Endothelial cell of umbilical vein (primary cell): Measurements from ENCODE around the gene OR4D5. TPM values are rescaled to one million over a fixed set of nuclear protein-coding genes. Genes with fewer than 3 reads are reported as not detected.

Experiments used
- BruUV-seq: library from RNA; stranded (reverse); fragments of 400-500 nt; replicated peaks from 2 replicates; lab custom pipeline; 2021; lab: Mats Ljungman, UMichigan
- CTCF ChIA-PET: fragments of 300-600, 350-600 bp; sonication (Branson Sonifier 250); formaldehyde crosslinking; loops from one replicate; lab custom pipeline; 2021; ENCODE audit warnings: antibody characterized with exemption, inconsistent platforms; lab: Charles Lee
- POLR2A ChIA-PET: fragments of 300-600, 350-600 bp; sonication (Branson Sonifier 250); formaldehyde crosslinking; loops from one replicate; lab custom pipeline; 2021; ENCODE audit warnings: antibody characterized with exemption, inconsistent platforms; lab: Charles Lee
- DNase-seq: peaks from one replicate; pipeline ENCODE4 v3.0.0-alpha.2; 2011; ENCODE audit warnings: low read depth, low spot score
- FAIRE-seq: peaks from 2 replicates; lab custom pipeline; 2011; peaks lifted over from hg19 to GRCh38; lab: Jason Lieb, UNC
- H2AFZ ChIP-seq: 2 replicates; pipeline ENCODE4 v1.6.0; 2012; ENCODE audit warnings: low read depth, low read length, control low read depth, inconsistent platforms
- H3K27ac ChIP-seq: 2 replicates; pipeline ENCODE4 v1.5.1; 2011; ENCODE audit warnings: low read depth, mild to moderate bottlenecking, control low read depth, low read length, moderate library complexity; ENCODE audit not compliant: insufficient read depth
- H3K27me3 ChIP-seq, 2 experiments: 2 replicates each; pipeline versions ENCODE4 v1.6.0 to v1.6.1; 2011; ENCODE audit warnings: low read length in 2 of 2, mixed read lengths in 1 of 2; ENCODE audit not compliant: control insufficient read depth in 2 of 2, insufficient read depth in 2 of 2
- H3K36me3 ChIP-seq, 2 experiments: 2 replicates in 1 of 2; 3 replicates in 1 of 2; pipeline ENCODE4 v1.5.1; 2011; ENCODE audit warnings: low read length in 2 of 2, mild to moderate bottlenecking in 1 of 2, moderate library complexity in 1 of 2; ENCODE audit not compliant: control insufficient read depth in 2 of 2, insufficient read depth in 2 of 2; ENCODE audit errors: extremely low read depth in 1 of 2
- H3K4me1 ChIP-seq: 3 replicates; pipeline ENCODE4 v1.5.1; 2011; ENCODE audit warnings: mild to moderate bottlenecking, low read length; ENCODE audit not compliant: control insufficient read depth, insufficient read depth; ENCODE audit errors: extremely low read depth
- H3K4me2 ChIP-seq: 2 replicates; pipeline ENCODE4 v1.6.1; 2011; ENCODE audit warnings: low read length, control low read depth, mixed read lengths; ENCODE audit not compliant: insufficient read depth
- H3K4me3 ChIP-seq, 3 experiments: fragments of 200-600 bp in 1 of 3; sonication (generic), shearing (Covaris generic) in 1 of 3; replicated peaks in 1 of 3; 2 replicates each; pipeline ENCODE4 v1.5.1; 2011 to 2016; ENCODE audit warnings: control low read depth in 3 of 3, low read length in 3 of 3, mild to moderate bottlenecking in 2 of 3, inconsistent platforms in 1 of 3, low read depth in 1 of 3, moderate library complexity in 1 of 3; ENCODE audit not compliant: insufficient read depth in 1 of 3
- H3K79me2 ChIP-seq: 2 replicates; pipeline ENCODE4 v1.6.0; 2012; ENCODE audit warnings: low read length, inconsistent platforms; ENCODE audit not compliant: control insufficient read depth, insufficient read depth
- H3K9ac ChIP-seq: replicated peaks from 2 replicates; pipeline ENCODE3; 2011; ENCODE audit warnings: low read length, control low read depth; ENCODE audit not compliant: insufficient read depth; ENCODE audit errors: extremely low read depth
- H3K9me1 ChIP-seq: replicated peaks from 3 replicates; pipeline ENCODE4 v1.6.0; 2011; ENCODE audit warnings: mild to moderate bottlenecking, low read length; ENCODE audit not compliant: control insufficient read depth, insufficient read depth; ENCODE audit errors: extremely low read depth
- H3K9me3 ChIP-seq: replicated peaks from 2 replicates; pipeline ENCODE4 v1.5.1; 2012; ENCODE audit warnings: low read length, inconsistent platforms; ENCODE audit not compliant: control insufficient read depth, insufficient read depth
- H4K20me1 ChIP-seq: replicated peaks from 2 replicates; pipeline ENCODE3; 2011; ENCODE audit warnings: mild to moderate bottlenecking, low read length; ENCODE audit not compliant: control insufficient read depth, insufficient read depth; ENCODE audit errors: extremely low read depth
- EZH2 ChIP-seq: IDR thresholded peaks from 2 replicates; pipeline ENCODE4 v1.6.1; 2012; ENCODE audit warnings: borderline replicate concordance, low read depth, mild to moderate bottlenecking, moderate library complexity, low read length, inconsistent platforms; ENCODE audit not compliant: severe bottlenecking
- FOS ChIP-seq: IDR thresholded peaks from 2 replicates; pipeline ENCODE4 v1.6.1; 2011; ENCODE audit warnings: mild to moderate bottlenecking, low read length, moderate library complexity, borderline replicate concordance; ENCODE audit not compliant: insufficient read depth
- GATA2 ChIP-seq: IDR thresholded peaks from 2 replicates; pipeline ENCODE4 v1.7.0; 2011; ENCODE audit warnings: low read depth, mild to moderate bottlenecking, moderate library complexity, mixed read lengths, low read length; ENCODE audit not compliant: insufficient read length, insufficient read depth
- JUN ChIP-seq: IDR thresholded peaks from 2 replicates; pipeline ENCODE4 v1.6.1; 2011; ENCODE audit warnings: borderline replicate concordance, low read depth; ENCODE audit not compliant: insufficient read length, insufficient read depth
- MAX ChIP-seq: IDR thresholded peaks from 2 replicates; pipeline ENCODE4 v1.6.1; 2011; ENCODE audit not compliant: insufficient read depth, insufficient read length
- MYC ChIP-seq: IDR thresholded peaks from one replicate; pipeline ENCODE4 v1.6.1; 2011; ENCODE audit warnings: mild to moderate bottlenecking, low read depth, low read length
- POLR2A ChIP-seq: IDR thresholded peaks from 2 replicates; pipeline ENCODE4 v1.6.1; 2012; ENCODE audit warnings: low read depth, mild to moderate bottlenecking, control low read depth, low read length
- POLR2AphosphoS5 ChIP-seq: IDR thresholded peaks from 2 replicates; pipeline ENCODE4 v1.6.1; 2012; ENCODE audit warnings: low read depth, mild to moderate bottlenecking, control low read depth, low read length, moderate library complexity; ENCODE audit not compliant: insufficient read depth
- dilution Hi-C: fragments of 300-500 bp; cut with MboI; formaldehyde crosslinking; loops from one replicate; pipeline ENCODE4 v1.15.0; 2019; ENCODE audit warnings: low sequenced_read_pairs; ENCODE audit not compliant: extremely low pct_ligation_motif_present
- intact Hi-C: fragments of 100-400 bp; cut with micrococcal nuclease; formaldehyde crosslinking; loops from one replicate; pipeline ENCODE4 v1.10.0; 2022
- polyA plus RNA-seq, 4 experiments: library from polyadenylated mRNA; depleted of rRNA in 3 of 4; stranded (reverse) in 3 of 4; unstranded in 1 of 4; fragments of >200 nt; gene quantifications; 2 replicates each; pipeline versions ENCODE4 v1.2.1 to v1.2.3, GENCODE V29; 2011 to 2012; ENCODE audit warnings: missing spikeins in 1 of 4
- total RNA-seq: library from RNA; stranded (reverse); gene quantifications from 2 replicates; pipeline ENCODE4 v1.2.3, GENCODE V29; 2021
- TF ChIP-seq, protein P1 (sequence below), 2 donors: IDR thresholded peaks; 1 replicate in 1 of 2; 2 replicates in 1 of 2; pipeline ENCODE4 v1.5.1; 2011; ENCODE audit warnings: low read length in 2 of 2, mild to moderate bottlenecking in 2 of 2, moderate library complexity in 2 of 2, control low read depth in 1 of 2, inconsistent platforms in 1 of 2, low read depth in 1 of 2; ENCODE audit not compliant: insufficient read depth in 1 of 2; ENCODE audit errors: extremely low read depth in 1 of 2

Gene OR4D5
- total and polyA plus RNA-seq, 2 donors (not counting 3 experiments of a cell fraction or from before 2014, with no cell fraction given) = not detected

DNA sequence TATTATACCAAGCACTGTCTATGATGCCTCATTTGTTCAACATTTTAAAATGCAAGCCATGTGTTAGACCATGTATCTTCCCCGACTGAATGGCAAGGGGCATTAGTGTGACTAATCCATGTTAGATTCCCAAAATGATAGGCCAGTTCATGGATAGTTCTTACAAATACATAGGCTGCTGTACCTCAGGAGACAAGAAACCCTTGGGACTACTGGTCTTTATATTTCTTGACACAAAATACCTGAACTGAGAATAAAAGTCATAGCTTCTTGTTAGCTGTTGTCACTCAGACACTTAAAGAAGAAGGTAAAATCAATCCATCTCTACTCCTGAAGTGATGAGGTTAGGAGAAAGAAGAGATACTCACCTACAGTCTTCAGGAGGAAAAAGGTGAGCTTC is 37.5 kb upstream of the OR4D5 start, which contains the start of gene OR8D4:
Gene OR8D4 (plus strand): TSS at position 301 of the 400 bp plus-strand sequence. CDS start 4,265 bp downstream, outside the sequence.
- Histone ChIP-seq H3K9ac (no peak within 1 kb of the TSS), H3K4me3 (no peak within 1 kb of the TSS), H4K20me1 (no peaks in the 10 kb centered on the region), H3K36me3 (no peaks in the 10 kb centered on the region), H3K9me3 (no peaks in the 10 kb centered on the region), H3K27me3 (no peaks in the 10 kb centered on the region), H3K4me2 (no peak within 1 kb of the TSS), H3K79me2 (no peaks in the 10 kb centered on the region), H3K4me1 (no peaks in the 10 kb centered on the region), H3K9me1 (no peaks in the 10 kb centered on the region), H3K27ac (no peak within 1 kb of the TSS), H2AFZ (no peak within 1 kb of the TSS)
- dilution Hi-C loops = no loop called here
- ChIA-PET POLR2A (no interaction called here), CTCF (no interaction called here)
- DNase-seq = no peak
- no peak for FAIRE-seq
- intact Hi-C loops = no loop called here
- no TSS peak for BruUV-seq
- no peak for TF ChIP-seq EZH2
- TF ChIP-seq FOS = no peak
- no peak for TF ChIP-seq JUN
- no peak for TF ChIP-seq POLR2A
- TF ChIP-seq MAX = no peak
- TF ChIP-seq GATA2 = no peak
- no peak for TF ChIP-seq POLR2AphosphoS5
- TF ChIP-seq MYC = no peak
- TF ChIP-seq, protein P1, sequence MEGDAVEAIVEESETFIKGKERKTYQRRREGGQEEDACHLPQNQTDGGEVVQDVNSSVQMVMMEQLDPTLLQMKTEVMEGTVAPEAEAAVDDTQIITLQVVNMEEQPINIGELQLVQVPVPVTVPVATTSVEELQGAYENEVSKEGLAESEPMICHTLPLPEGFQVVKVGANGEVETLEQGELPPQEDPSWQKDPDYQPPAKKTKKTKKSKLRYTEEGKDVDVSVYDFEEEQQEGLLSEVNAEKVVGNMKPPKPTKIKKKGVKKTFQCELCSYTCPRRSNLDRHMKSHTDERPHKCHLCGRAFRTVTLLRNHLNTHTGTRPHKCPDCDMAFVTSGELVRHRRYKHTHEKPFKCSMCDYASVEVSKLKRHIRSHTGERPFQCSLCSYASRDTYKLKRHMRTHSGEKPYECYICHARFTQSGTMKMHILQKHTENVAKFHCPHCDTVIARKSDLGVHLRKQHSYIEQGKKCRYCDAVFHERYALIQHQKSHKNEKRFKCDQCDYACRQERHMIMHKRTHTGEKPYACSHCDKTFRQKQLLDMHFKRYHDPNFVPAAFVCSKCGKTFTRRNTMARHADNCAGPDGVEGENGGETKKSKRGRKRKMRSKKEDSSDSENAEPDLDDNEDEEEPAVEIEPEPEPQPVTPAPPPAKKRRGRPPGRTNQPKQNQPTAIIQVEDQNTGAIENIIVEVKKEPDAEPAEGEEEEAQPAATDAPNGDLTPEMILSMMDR (IDR thresholded peaks at IDR 0.05; ENCODE audit: extremely low read depth in 1 of 2, insufficient read depth in 1 of 2, low read depth in 1 of 2, low read length in 2 of 2) = no peak
